LHCN-M2 (cell line): ENCODE data around the gene SYVN1. TPM values are rescaled to one million over a fixed set of nuclear protein-coding genes. Genes with fewer than 3 reads are reported as not detected.
A peak's percentile ranks its signal among the peaks of the same experiment; 100 is the strongest.
"Not testable (repeated sequence)": the region's sequence is repeated elsewhere in the genome, so short reads cannot be mapped to it uniquely, and the experiment has no call there.

Experiments
- DNase-seq: peaks from one replicate; pipeline ENCODE4 v3.0.0-alpha.2; 2012; ENCODE audit warnings: low read depth
- polyA plus RNA-seq: library from polyadenylated mRNA; unstranded; fragments of >200 nt; gene quantifications from one replicate; pipeline ENCODE4 v1.2.1, GENCODE V29; 2012; ENCODE audit warnings: missing spikeins
- total RNA-seq: library from RNA; depleted of rRNA; stranded (reverse); fragments of >200 nt; gene quantifications from 2 replicates; pipeline ENCODE4 v1.2.3, GENCODE V29; 2014; rRNA removed

The SYVN1 gene
- 14.6 and 18.3 TPM in 2 replicates for total RNA-seq
- polyA plus RNA-seq: 16.9 TPM

GRCh38 chr11:65134240-65134951 lies at the start of gene SYVN1:
Gene SYVN1, minus strand, starts transcription at chr11:65134519. Its CDS starts 918 bp downstream, at chr11:65133601.
- DNase-seq: peak; percentile 82

- no peak for DNase-seq
Measured at GRCh38 chr11:65183201-65183891, 49.0 kb upstream of the SYVN1 start.

- DNase-seq: no peak
Measured at GRCh38 chr11:65182258-65183170, 48.2 kb upstream of the SYVN1 start.

GRCh38 chr11:65181569-65182257 lies 47.4 kb upstream of the SYVN1 start, which contains the start of gene CAPN1:
Gene CAPN1, plus strand, starts transcription at chr11:65181928. Its CDS starts 774 bp downstream, at chr11:65182702.
- DNase-seq: peak; percentile 87

- DNase-seq: peak; percentile 63
Measured at GRCh38 chr11:65180877-65181568, 46.7 kb upstream of the SYVN1 start.

GRCh38 chr11:65174571-65175010 lies 40.3 kb upstream of the SYVN1 start:
- not testable (repeated sequence) for DNase-seq

- no peak for DNase-seq
Measured at GRCh38 chr11:65172600-65172999, 38.3 kb upstream of the SYVN1 start.

GRCh38 chr11:65170058-65170534 lies 35.8 kb upstream of the SYVN1 start, which contains the start of gene SPDYC:
Gene SPDYC, plus strand, starts transcription at chr11:65170233. Its CDS starts 1,125 bp downstream, at chr11:65171358.
- no peak for DNase-seq

- DNase-seq: peak; percentile 63
Measured at GRCh38 chr11:65169164-65169641, 34.9 kb upstream of the SYVN1 start.

GRCh38 chr11:65167656-65168055 lies 33.3 kb upstream of the SYVN1 start:
- DNase-seq: no peak

- DNase-seq: no peak
Measured at GRCh38 chr11:65166893-65167292, 32.6 kb upstream of the SYVN1 start.

GRCh38 chr11:65165410-65166317 lies 31.3 kb upstream of the SYVN1 start:
- DNase-seq: no peak

- DNase-seq: no peak
Measured at GRCh38 chr11:65163684-65164083, 29.4 kb upstream of the SYVN1 start.

GRCh38 chr11:65160643-65161042 lies 26.3 kb upstream of the SYVN1 start:
- DNase-seq: no peak

- no peak for DNase-seq
Measured at GRCh38 chr11:65159012-65159411, 24.7 kb upstream of the SYVN1 start.

- no peak for DNase-seq
Measured at GRCh38 chr11:65157336-65157735, 23.0 kb upstream of the SYVN1 start.

GRCh38 chr11:65156926-65157325 lies 22.6 kb upstream of the SYVN1 start:
- DNase-seq: no peak

- no peak for DNase-seq
Measured at GRCh38 chr11:65156256-65156655, 21.9 kb upstream of the SYVN1 start.

- no peak for DNase-seq
Measured at GRCh38 chr11:65152122-65152521, 17.8 kb upstream of the SYVN1 start.
